HG02840 (cell line): ENCODE measurements around the gene RTKN2.
A peak's percentile ranks its signal among the peaks of the same experiment; 100 is the strongest.
"Not testable (repeated sequence)": the region's sequence is repeated elsewhere in the genome, so short reads cannot be mapped to it uniquely, and the experiment has no call there.

Source experiments
- ATAC-seq: cut with Tn5 transposase; IDR thresholded peaks from one replicate; pipeline ENCODE4 v1.9.1; 2021; ENCODE audit warnings: mild to moderate bottlenecking, moderate library complexity, moderate number of reproducible peaks; ENCODE audit not compliant: unreplicated experiment, low FRiP score

RTKN2 gene, protein sequence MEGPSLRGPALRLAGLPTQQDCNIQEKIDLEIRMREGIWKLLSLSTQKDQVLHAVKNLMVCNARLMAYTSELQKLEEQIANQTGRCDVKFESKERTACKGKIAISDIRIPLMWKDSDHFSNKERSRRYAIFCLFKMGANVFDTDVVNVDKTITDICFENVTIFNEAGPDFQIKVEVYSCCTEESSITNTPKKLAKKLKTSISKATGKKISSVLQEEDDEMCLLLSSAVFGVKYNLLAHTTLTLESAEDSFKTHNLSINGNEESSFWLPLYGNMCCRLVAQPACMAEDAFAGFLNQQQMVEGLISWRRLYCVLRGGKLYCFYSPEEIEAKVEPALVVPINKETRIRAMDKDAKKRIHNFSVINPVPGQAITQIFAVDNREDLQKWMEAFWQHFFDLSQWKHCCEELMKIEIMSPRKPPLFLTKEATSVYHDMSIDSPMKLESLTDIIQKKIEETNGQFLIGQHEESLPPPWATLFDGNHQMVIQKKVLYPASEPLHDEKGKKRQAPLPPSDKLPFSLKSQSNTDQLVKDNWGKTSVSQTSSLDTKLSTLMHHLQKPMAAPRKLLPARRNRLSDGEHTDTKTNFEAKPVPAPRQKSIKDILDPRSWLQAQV

DNA sequence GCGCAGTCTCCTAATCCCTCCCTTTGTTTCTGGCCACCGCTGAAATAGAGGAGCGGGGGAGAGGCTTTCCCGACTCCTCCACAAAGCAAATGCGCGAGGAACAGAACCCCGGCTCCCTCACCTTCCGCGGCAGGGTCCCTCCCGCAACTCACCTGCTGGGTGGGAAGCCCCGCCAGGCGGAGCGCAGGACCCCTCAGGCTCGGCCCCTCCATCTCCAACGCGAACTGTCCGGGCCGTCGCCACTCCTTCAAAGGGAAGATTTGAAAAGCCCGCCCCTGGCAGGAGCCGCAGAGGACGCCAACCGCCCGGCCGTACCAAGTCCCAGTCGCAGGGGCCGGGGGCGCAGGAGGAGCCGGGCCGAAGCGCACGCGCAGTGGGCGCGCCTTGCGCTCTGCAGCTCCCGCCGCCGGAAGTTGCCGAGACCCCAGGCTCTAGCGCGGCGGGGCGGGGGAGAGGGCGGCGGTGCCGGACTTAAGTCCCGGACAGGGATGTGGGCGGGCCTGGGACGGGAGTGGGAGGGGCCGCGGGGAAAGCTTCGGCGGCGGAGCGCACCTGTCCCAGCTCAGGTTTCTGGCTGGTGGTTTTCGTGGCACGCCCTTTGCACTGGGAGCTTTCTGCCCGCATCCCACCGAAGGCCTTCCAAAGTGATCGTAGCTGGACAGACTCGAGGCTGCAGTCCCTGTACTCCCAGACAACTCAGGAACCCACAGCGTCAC is at the start of gene RTKN2:
Gene RTKN2, minus strand, starts transcription at position 446 of the 716 bp plus-strand sequence. Its CDS starts 234 bp downstream, at position 212.
- peak; percentile 55 for ATAC-seq

GRCh38 chr10:62317257-62317656 is 48.6 kb upstream of the RTKN2 start:
- no peak for ATAC-seq

GRCh38 chr10:62309254-62309653 is 40.6 kb upstream of the RTKN2 start:
- ATAC-seq = no peak

- no peak for ATAC-seq
These were observed 39.5 kb upstream of the RTKN2 start for GRCh38 chr10:62308101-62308500.

- ATAC-seq = no peak
These were observed 39.0 kb upstream of the RTKN2 start for GRCh38 chr10:62307635-62308034.

DNA sequence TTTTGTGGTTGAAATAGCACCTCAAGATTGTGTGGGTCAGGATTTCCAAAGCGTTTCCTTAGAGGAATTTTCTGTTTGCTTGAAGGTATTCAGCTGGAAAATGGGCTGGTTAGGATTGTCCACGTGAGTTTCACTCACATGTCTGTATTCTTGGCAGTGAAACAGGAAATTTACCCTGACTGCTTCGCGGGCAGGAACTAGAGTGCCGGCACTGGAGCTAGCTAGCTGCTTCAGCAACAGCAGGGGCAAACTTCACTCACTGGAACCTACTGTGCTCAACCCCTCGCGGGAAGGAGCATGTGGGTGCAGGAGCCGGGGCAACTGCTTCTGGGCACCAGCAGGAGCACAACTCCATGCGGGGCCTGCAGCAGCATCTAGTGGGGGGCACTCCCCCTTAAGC is 38.0 kb upstream of the RTKN2 start:
- ATAC-seq = no peak

DNA sequence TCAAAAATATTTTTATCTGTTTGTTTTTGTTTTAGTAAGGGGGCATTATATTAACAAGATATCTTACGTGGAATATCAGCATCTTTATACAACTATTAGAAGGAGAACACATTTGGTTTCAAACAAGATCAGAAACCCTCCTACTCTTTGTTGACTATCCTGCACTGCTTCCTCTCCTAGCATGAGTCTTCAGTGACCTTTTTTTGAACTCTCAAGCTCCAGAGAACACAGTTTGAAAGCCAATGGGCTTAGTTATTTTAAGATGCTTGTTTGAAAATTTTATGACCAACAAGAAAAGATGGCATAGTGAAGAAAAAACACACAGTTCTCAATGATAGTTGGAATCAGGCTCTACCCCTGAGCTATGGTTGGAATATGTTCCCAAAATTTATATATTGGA is 37.2 kb upstream of the RTKN2 start:
- no peak for ATAC-seq

DNA sequence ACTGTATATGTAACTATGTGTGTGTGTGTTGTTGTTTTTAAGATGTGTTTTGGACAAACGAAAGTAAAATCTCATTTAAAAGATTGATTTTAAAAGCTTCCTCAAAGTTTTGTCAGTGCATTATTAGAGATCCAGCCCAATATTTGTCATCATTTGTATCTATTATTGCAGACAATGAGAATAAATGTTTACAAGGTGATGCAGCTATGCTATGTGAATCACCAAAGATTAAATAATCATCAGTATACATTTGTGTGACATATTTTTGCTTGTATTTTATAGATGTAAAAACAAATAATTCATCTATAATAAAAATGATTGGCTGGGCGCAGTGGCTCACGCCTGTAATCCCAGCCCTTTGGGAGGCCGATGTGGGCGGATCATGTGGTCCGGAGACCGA is 35.3 kb upstream of the RTKN2 start:
- ATAC-seq = no peak

DNA sequence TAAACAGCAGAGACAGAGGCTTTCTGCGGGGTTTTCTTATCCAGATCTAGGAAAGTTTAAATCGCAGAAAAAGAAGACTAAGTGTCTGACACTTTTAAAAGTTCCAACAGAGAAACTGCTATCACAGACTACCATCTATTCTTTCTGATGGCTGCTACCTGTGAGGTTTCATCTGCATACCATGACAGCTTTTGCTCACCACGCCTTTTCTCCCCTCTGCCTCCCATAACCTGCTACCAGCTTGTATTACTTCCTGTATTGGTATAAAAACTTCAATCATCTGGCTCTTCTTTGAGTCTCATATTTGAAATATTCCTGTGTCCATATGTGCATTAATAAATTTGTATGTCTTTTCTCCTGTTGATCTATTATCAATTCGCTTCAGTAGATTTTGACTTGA is 34.1 kb upstream of the RTKN2 start:
- no peak for ATAC-seq

DNA sequence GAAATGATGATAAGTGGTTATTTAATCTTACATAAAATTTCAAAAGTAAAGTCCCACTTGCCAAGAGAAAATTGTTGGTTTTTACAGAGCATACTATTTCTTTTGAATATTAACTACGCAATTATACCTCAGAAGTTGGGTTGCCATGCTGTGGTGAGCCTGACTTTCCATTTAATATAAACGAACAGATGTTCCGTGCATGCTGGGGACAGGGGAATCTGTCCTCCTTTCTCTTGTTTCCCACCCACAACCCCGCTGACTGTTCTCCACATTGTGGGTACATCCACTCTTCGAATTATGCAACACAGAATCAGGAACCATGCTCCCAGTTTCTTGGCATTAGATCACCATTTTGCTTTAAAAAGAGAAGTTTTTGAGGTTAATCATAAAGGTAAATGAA is 29.2 kb upstream of the RTKN2 start:
- ATAC-seq = no peak

GRCh38 chr10:62284221-62284620 is 15.6 kb upstream of the RTKN2 start:
- ATAC-seq = no peak

GRCh38 chr10:62281348-62281747 is 12.7 kb upstream of the RTKN2 start:
- not testable (repeated sequence) for ATAC-seq

DNA sequence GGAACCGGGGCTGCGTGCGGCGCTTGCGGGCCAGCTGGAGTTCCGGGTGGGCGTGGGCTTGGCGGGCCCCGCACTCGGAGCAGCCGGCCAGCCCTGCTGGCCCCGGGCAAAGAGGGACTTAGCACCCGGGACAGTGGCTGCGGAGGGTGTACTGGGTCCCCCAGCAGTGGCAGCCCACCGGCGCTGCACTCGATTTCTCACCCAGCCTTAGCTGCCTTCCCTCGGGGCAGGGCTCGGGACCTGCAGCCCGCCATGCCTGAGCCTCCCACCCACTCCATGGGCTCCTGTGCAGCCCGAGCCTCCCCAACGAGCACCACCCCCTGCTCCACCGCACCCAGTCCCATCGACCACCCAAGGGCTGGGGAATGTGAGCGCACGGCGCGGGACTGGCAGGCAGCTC is 11.7 kb upstream of the RTKN2 start:
- ATAC-seq = not testable (repeated sequence)

GRCh38 chr10:62278441-62278910 is 9.8 kb upstream of the RTKN2 start:
- ATAC-seq = no peak

DNA sequence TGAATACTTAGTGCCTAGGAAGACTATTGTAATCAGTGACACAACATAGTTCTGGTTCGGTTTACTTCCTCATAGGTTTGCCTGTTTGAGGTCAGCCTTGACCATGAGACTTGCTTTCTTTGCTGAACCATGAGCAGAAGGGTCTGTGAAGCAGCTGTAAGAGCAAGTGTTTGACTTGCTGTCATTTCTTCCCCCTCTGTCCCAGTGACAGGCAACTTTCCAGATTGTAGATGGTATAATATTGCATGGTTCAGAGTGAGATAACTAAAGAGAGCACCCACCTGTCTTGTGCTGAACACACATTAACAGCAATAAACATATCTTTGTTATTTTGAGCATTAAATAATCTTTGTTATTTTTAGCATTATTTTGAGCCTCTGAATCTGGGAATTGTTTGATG is 9.3 kb upstream of the RTKN2 start:
- ATAC-seq = no peak

DNA sequence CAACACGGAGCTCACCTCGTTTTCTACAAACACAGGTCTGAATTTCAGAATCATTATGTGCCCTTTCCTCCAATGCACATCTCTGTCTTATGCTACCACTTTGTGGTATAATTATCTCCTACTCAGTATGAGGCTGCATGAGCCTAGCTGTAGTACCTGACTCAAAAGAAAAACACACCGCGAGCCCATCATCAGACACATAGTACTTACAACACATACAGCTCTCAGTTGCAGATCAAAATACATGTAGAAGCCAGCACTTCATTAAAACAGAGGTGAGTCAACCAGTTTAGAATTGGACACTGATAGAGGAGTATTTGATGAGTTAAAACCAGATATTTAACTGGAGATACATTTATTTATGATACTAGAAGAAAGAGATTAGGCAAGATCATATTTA is 1.4 kb upstream of the RTKN2 start:
- ATAC-seq = no peak

DNA sequence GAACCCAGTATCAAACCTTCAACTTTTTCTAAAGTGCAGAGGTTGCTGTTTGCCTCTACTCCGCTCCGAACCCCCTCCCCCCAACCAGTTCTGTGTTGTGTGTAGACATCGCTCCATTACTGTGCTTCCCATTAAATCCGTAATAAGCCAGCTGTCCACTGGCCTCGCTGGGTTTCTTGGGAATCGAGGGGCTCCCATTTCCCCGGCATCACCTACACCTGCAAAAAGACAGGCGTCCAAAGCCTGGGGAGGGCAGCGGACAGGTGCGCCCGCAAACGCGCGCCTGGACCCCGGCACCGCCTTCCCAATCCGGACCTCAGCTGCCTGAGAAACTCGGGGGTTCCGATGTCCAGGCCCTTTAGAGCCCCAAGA is 631 bp downstream of the RTKN2 start:
- no peak for ATAC-seq

DNA sequence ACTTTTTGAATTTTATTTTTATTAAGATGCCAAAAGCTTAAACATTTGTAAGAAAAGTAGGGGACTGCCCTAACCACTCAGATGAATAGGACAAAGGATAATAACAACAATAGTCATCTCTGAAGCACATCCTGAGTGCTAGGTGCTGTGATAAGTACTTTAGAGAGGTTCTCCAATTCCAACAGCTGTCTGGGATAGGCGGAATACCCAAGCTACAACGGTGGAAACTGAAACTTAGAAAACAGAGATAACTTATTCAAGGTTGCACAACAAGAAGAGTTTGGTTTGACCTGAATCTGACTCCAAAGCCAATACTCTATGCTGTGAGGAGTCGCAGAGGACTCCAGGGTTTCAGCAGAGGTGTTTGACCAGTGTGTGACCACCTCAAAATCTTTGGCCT is 2.0 kb downstream of the RTKN2 start:
- ATAC-seq = no peak

DNA sequence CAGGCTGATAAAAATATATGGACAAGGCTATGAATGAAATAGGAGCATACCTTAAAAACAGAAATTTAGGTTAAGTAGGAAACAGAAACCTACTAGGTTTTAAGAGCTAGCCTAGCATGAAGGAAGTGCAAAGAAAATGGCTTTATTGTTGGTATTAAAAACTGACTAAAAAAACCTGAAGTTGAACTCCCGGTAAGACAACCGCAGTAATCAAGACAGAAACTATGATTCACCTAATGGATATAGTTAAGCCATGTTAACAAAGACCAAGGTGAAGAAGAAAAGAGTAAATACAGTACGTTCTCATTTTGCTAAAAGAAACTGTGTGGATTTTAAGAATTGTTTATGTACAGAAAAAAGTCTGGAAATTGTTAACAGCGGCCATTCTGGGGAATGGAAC is 2.5 kb downstream of the RTKN2 start:
- no peak for ATAC-seq

GRCh38 chr10:62264702-62265436 is 3.8 kb downstream of the RTKN2 start:
- ATAC-seq = no peak

DNA sequence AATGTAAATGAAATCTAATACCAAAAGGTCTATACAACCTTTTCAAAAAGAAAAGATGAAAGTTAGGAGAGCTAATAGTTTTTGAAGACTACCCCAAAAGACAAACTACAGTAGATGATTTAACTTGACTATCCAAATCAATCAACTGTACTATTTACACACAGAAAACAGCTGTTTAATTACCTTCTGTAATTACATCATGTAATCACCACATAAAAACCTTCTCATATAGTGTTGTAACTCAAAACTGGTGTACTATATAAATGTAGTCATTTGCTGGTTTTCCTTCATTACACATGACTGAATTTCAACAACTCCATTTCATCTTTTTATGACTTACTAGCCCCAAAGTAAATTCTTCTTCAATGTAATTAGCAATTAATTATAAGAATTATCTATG is 4.5 kb downstream of the RTKN2 start:
- no peak for ATAC-seq
